GM23338 (cell line): ENCODE measurements around the gene TMEM116. TPM values are rescaled to one million over a fixed set of nuclear protein-coding genes. Genes with fewer than 3 reads are reported as not detected.
A peak's percentile ranks its signal among the peaks of the same experiment; 100 is the strongest.

Source experiments
- ATAC-seq: fragments of 200-7000 bp; cut with Tn5 transposase; 3 replicates; pipeline ENCODE4 v1.9.1; 2020
- DNase-seq: peaks from one replicate; pipeline ENCODE4 v3.0.0-alpha.2; 2015; ENCODE audit warnings: low spot score
- H2AFZ ChIP-seq: fragments of 200-600 bp; sonication (generic); 2 replicates; pipeline ENCODE4 v1.8.0; 2016; ENCODE audit warnings: antibody characterized with exemption, mild to moderate bottlenecking, moderate library complexity
- H3F3A ChIP-seq: fragments of 200-600 bp; sonication (generic); replicated peaks from 2 replicates; pipeline ENCODE4 v1.8.0; 2017; ENCODE audit warnings: antibody characterized with exemption, mixed run types, low read depth
- H3K27ac ChIP-seq: fragments of 200-600 bp; sonication (generic); 2 replicates; pipeline ENCODE4 v1.6.1; 2016; ENCODE audit warnings: low read depth
- H3K27me3 ChIP-seq: fragments of 200-600 bp; sonication (generic); 2 replicates; pipeline ENCODE4 v1.8.0; 2016; ENCODE audit warnings: mild to moderate bottlenecking, mixed run types, moderate library complexity; ENCODE audit not compliant: insufficient read depth
- H3K36me3 ChIP-seq: fragments of 200-600 bp; sonication (generic); 2 replicates; pipeline ENCODE4 v1.8.0; 2016; ENCODE audit warnings: mild to moderate bottlenecking; ENCODE audit not compliant: insufficient read depth
- H3K4me1 ChIP-seq: fragments of 200-600 bp; sonication (generic); 2 replicates; pipeline ENCODE4 v1.8.0; 2016; ENCODE audit warnings: mild to moderate bottlenecking, moderate library complexity; ENCODE audit not compliant: insufficient read depth
- H3K4me2 ChIP-seq: fragments of 200-600 bp; sonication (generic); 2 replicates; pipeline ENCODE4 v1.7.1; 2017; ENCODE audit warnings: mixed run types
- H3K4me3 ChIP-seq: fragments of 200-600 bp; sonication (generic); 2 replicates; pipeline ENCODE4 v1.6.1; 2016; ENCODE audit warnings: mixed run types
- H3K79me2 ChIP-seq: fragments of 200-600 bp; sonication (generic); replicated peaks from 2 replicates; pipeline ENCODE4 v1.8.0; 2017; ENCODE audit warnings: mild to moderate bottlenecking; ENCODE audit not compliant: insufficient read depth
- H3K9me2 ChIP-seq: fragments of 200-600 bp; sonication (generic); 2 replicates; pipeline ENCODE4 v1.8.0; 2017; ENCODE audit not compliant: insufficient read depth
- H4K20me1 ChIP-seq: fragments of 200-600 bp; sonication (generic); replicated peaks from 2 replicates; pipeline ENCODE4 v1.8.0; 2017; ENCODE audit warnings: mild to moderate bottlenecking; ENCODE audit not compliant: insufficient read depth
- H3K27ac Mint-ChIP-seq: 2 replicates; pipeline ENCODE4 v1.8.0; 2020; ENCODE audit warnings: inconsistent platforms, mild to moderate bottlenecking, moderate library complexity, mixed read lengths
- H3K27me3 Mint-ChIP-seq: 3 replicates; pipeline ENCODE4 v1.8.0; 2022; ENCODE audit warnings: low read depth, mild to moderate bottlenecking, moderate library complexity, mixed read lengths, inconsistent platforms; ENCODE audit not compliant: insufficient read depth, poor library complexity
- H3K36me3 Mint-ChIP-seq: 3 replicates; pipeline ENCODE4 v1.8.0; 2021; ENCODE audit warnings: low read depth, mild to moderate bottlenecking, inconsistent platforms, moderate library complexity, mixed read lengths
- H3K4me1 Mint-ChIP-seq: 3 replicates; pipeline ENCODE4 v1.8.0; 2020; ENCODE audit warnings: mild to moderate bottlenecking, inconsistent platforms, mixed read lengths
- H3K4me3 Mint-ChIP-seq: 3 replicates; pipeline ENCODE4 v1.8.0; 2021; ENCODE audit warnings: moderate library complexity, mild to moderate bottlenecking, inconsistent platforms, mixed read lengths
- H3K9me3 Mint-ChIP-seq: 3 replicates; pipeline ENCODE4 v1.8.0; 2020; ENCODE audit warnings: moderate library complexity, mild to moderate bottlenecking, inconsistent platforms, mixed read lengths
- CREB1 ChIP-seq: fragments of 250-450 bp; sonication (Bioruptor Pico); IDR thresholded peaks from 2 replicates; pipeline ENCODE4 v1.5.0; 2020; ENCODE audit warnings: low read depth, mild to moderate bottlenecking, moderate library complexity
- CTCF ChIP-seq, 2 experiments: fragments of 200-600 bp in 1 of 2; sonication (generic) in 1 of 2; conservative IDR thresholded peaks; 2 replicates each; pipeline versions ENCODE4 v1.5.1 to v1.6.1; 2016 to 2017; ENCODE audit warnings: antibody characterized with exemption in 2 of 2, low read depth in 2 of 2, mild to moderate bottlenecking in 2 of 2, moderate library complexity in 1 of 2
- ETS1 ChIP-seq: IDR thresholded peaks from 2 replicates; pipeline ENCODE4 v1.6.1; 2016; ENCODE audit warnings: antibody characterized with exemption
- POLR2AphosphoS5 ChIP-seq: IDR thresholded peaks from 2 replicates; pipeline ENCODE4 v1.6.1; 2016; ENCODE audit warnings: antibody characterized with exemption, low read depth
- REST ChIP-seq: IDR thresholded peaks from one replicate; pipeline ENCODE4 v1.6.1; 2018; ENCODE audit warnings: antibody characterized with exemption; ENCODE audit not compliant: unreplicated experiment
- STAT1 ChIP-seq: IDR thresholded peaks from one replicate; pipeline ENCODE4 v1.6.1; 2016; ENCODE audit warnings: antibody characterized with exemption; ENCODE audit not compliant: unreplicated experiment
- ZNF331 ChIP-seq: fragments of 250-450 bp; sonication (Bioruptor Pico); IDR thresholded peaks from 2 replicates; pipeline ENCODE4 v1.5.0; 2020; ENCODE audit warnings: low read depth, mild to moderate bottlenecking, moderate library complexity
- long read RNA-seq: library from polyadenylated mRNA; unstranded; transcript quantifications from one replicate; pipeline ENCODE4 v2.0.0, GENCODE V29; 2020; ENCODE audit not compliant: unreplicated experiment
- polyA plus RNA-seq: library from polyadenylated mRNA; unstranded; fragments of >200 nt; fragmentation: Nextera tagmentation; extraction: Ambion mirVana; gene quantifications from 2 replicates; pipeline ENCODE4 v1.2.1, GENCODE V29; 2016
- total RNA-seq: library from RNA; depleted of rRNA; stranded (reverse); fragments of >200 nt; shearing (Covaris generic); gene quantifications from 2 replicates; pipeline ENCODE4 v1.2.3, GENCODE V29; 2014; rRNA removed

Gene TMEM116
- total RNA-seq (8.0 and 12.0 TPM in 2 replicates), polyA plus RNA-seq (6.6 and 10.4 TPM in 2 replicates)
- long read RNA-seq, partial matches to known transcripts, result 0 of 12 reads
- long read RNA-seq, other reads (novel, unspliced or antisense), result 7 of 12 reads

GRCh38 chr12:112012775-112013600, at the start of gene TMEM116, which contains the start of gene ERP29:
TMEM116 (minus strand) TSS chr12:112013165; CDS start chr12:112005270, 7,895 bp downstream.
ERP29 (plus strand) TSS chr12:112013426; CDS start chr12:112013466, 40 bp downstream.
- Mint-ChIP-seq H3K4me3 (peak within 1 kb of the TSS; percentile 97), H3K36me3 (peaks cover 40% of the 10 kb centered on the region), H3K27ac (peak within 1 kb of the TSS; percentile 99), H3K27me3 (peaks cover 16% of the 10 kb centered on the region), H3K9me3 (peaks cover 7% of the 10 kb centered on the region), H3K4me1 (peaks cover 28% of the 10 kb centered on the region)
- DNase-seq (peak; percentile 99), ATAC-seq (peak; percentile 76)
- Histone ChIP-seq H3K79me2 (peaks cover 58% of the 10 kb centered on the region), H3K27me3 (no peaks in the 10 kb centered on the region), H3F3A (peaks cover 10% of the 10 kb centered on the region; the same call in 1 of the 2 replicates), H3K36me3 (peaks cover 15% of the 10 kb centered on the region), H3K9me2 (0 out of 2 replicates have a peak, but pooled peaks cover 5% of the 10 kb centered on the region), H3K4me1 (peaks cover 19% of the 10 kb centered on the region; the same call in 1 of the 2 replicates), H4K20me1 (peaks cover 28% of the 10 kb centered on the region), H3K27ac (peak within 1 kb of the TSS; percentile 99), H3K4me2 (peak within 1 kb of the TSS; percentile 99), H3K4me3 (peak within 1 kb of the TSS; percentile 100), H2AFZ (peak within 1 kb of the TSS; percentile 97)
- no peak for TF ChIP-seq ZNF331
- no peak for TF ChIP-seq STAT1
- TF ChIP-seq CREB1 (CRISPR knock-in tag), result peak; percentile 74
- peak; percentile 19 for TF ChIP-seq REST
- TF ChIP-seq POLR2AphosphoS5, result peak; percentile 98
- peak; percentile 27 to 36; a peak in 3 of 4 replicates for TF ChIP-seq CTCF (conservative IDR thresholded peaks at IDR 0.05; ENCODE audit: low read depth in 2 of 2)
- TF ChIP-seq ETS1, result peak; percentile 33; the same call in 1 of the 2 replicates
